Caki2 (cell line): ENCODE results near the gene C2CD4D. TPM values are rescaled to one million over a fixed set of nuclear protein-coding genes. Genes with fewer than 3 reads are reported as not detected.

ENCODE experiments used
- DNase-seq: peaks from one replicate; pipeline ENCODE4 v3.0.0-alpha.2; 2015; ENCODE audit warnings: low read depth
- in situ Hi-C: cut with HindIII; loops from 2 replicates; pipeline ENCODE4 v1.10.0; 2016; ENCODE audit warnings: low sequenced_read_pairs, low pct_unique_long_range_greater_than_20kb, mixed read lengths
- total RNA-seq: library from RNA; depleted of rRNA; stranded (reverse); fragments of >200 nt; shearing (Covaris generic); gene quantifications from 2 replicates; pipeline ENCODE4 v1.2.3, GENCODE V29; 2014; ENCODE audit warnings: low replicate concordance; rRNA removed

The C2CD4D gene
- total RNA-seq, 1 experiment from 2014 or later = not detected

GRCh38 chr1:151803915-151804314 is 35.7 kb downstream of the C2CD4D start:
- in situ Hi-C loops = no loop called here
- DNase-seq = no peak

GRCh38 chr1:151803164-151803563 is 36.5 kb downstream of the C2CD4D start:
- in situ Hi-C loops = no loop called here
- DNase-seq = no peak

- DNase-seq = no peak
- in situ Hi-C loops = no loop called here
Observed at GRCh38 chr1:151802372-151802771, 37.2 kb downstream of the C2CD4D start.

GRCh38 chr1:151801846-151802245 is 37.8 kb downstream of the C2CD4D start:
- in situ Hi-C loops = no loop called here
- no peak for DNase-seq

- DNase-seq = no peak
- in situ Hi-C loops = no loop called here
Observed at GRCh38 chr1:151801310-151801820, 38.3 kb downstream of the C2CD4D start.

GRCh38 chr1:151800830-151801229 is 38.8 kb downstream of the C2CD4D start:
- in situ Hi-C loops = no loop called here
- DNase-seq = no peak

- in situ Hi-C loops = no loop called here
- no peak for DNase-seq
Observed at GRCh38 chr1:151799179-151800022, 40.2 kb downstream of the C2CD4D start.

GRCh38 chr1:151798571-151798970 is 41.0 kb downstream of the C2CD4D start:
- no peak for DNase-seq
- in situ Hi-C loops = no loop called here

- in situ Hi-C loops = no loop called here
- no peak for DNase-seq
Observed at GRCh38 chr1:151790940-151791651, 48.5 kb downstream of the C2CD4D start.

- in situ Hi-C loops = no loop called here
- peak; percentile 99 for DNase-seq
Observed at GRCh38 chr1:151790071-151790939, 49.3 kb downstream of the C2CD4D start, which contains the start of gene TDRKH. TSS of gene TDRKH (minus strand) at chr1:151790500. CDS start at chr1:151783022, 7,478 bp downstream.

Other genes with a start within 250 kb of the C2CD4D start
- 8.7 and 32.6 TPM in 2 replicates for gene SNX27, start 227.8 kb downstream of the C2CD4D start, total RNA-seq
- gene CELF3, start 123.0 kb downstream of the C2CD4D start, total RNA-seq = not detected in 2 replicates
- not detected in 2 replicates for gene RIIAD1, start 118.3 kb downstream of the C2CD4D start, total RNA-seq
- gene MRPL9, start 76.3 kb downstream of the C2CD4D start, total RNA-seq = 145 and 162 TPM in 2 replicates
- 5.6 and 9.1 TPM in 2 replicates for gene TDRKH, start 49.3 kb downstream of the C2CD4D start, total RNA-seq
- not detected in 2 replicates for gene LINGO4, start 34.4 kb downstream of the C2CD4D start, total RNA-seq
- 0.24 and 3.3 TPM in 2 replicates for gene RORC, start 8.0 kb downstream of the C2CD4D start, total RNA-seq
- not detected in 2 replicates for gene THEM5, start 13.9 kb upstream of the C2CD4D start, total RNA-seq
- 17.8 and 18.4 TPM in 2 replicates for gene THEM4, start 69.7 kb upstream of the C2CD4D start, total RNA-seq
- 456 and 483 TPM in 2 replicates for gene S100A10, start 154.0 kb upstream of the C2CD4D start, total RNA-seq
- gene S100A11, start 197.2 kb upstream of the C2CD4D start, total RNA-seq = 309 and 455 TPM in 2 replicates
- gene TCHHL1, start 249.2 kb upstream of the C2CD4D start, total RNA-seq = not detected in 2 replicates